PFSK-1 (cell line): Measurements from ENCODE around the gene TCAP.

Experiments used
- FOXP2 ChIP-seq: optimal IDR thresholded peaks from 2 replicates; pipeline ENCODE3; 2011; ENCODE audit warnings: borderline replicate concordance, control low read depth, inconsistent platforms; ENCODE audit not compliant: insufficient read depth; ENCODE audit errors: extremely low read length, extremely low read depth
- POLR2AphosphoS5 ChIP-seq: IDR thresholded peaks from 2 replicates; pipeline ENCODE4 v1.6.1; 2012; ENCODE audit warnings: low read depth, mild to moderate bottlenecking, control low read depth, low read length, moderate library complexity
- REST ChIP-seq, 2 experiments: IDR thresholded peaks; 2 replicates each; pipeline versions ENCODE4 v1.6.1 to v1.8.0; 2011 to 2012; ENCODE audit warnings: low read depth in 2 of 2, low read length in 2 of 2, control low read depth in 1 of 2, inconsistent platforms in 1 of 2, mild to moderate bottlenecking in 1 of 2, moderate library complexity in 1 of 2; ENCODE audit not compliant: insufficient read depth in 1 of 2
- SIN3A ChIP-seq: IDR thresholded peaks from 2 replicates; pipeline ENCODE4 v1.6.1; 2012; ENCODE audit warnings: mild to moderate bottlenecking, low read length, moderate library complexity, borderline replicate concordance; ENCODE audit not compliant: insufficient read depth
- TAF1 ChIP-seq: IDR thresholded peaks from 2 replicates; pipeline ENCODE4 v1.6.1; 2012; ENCODE audit warnings: low read length, control low read depth, borderline replicate concordance; ENCODE audit not compliant: insufficient read depth

TCAP gene

GRCh38 chr17:39629494-39629880 lies 35.7 kb upstream of the TCAP start:
- TF ChIP-seq TAF1 (no peak), SIN3A (no peak), FOXP2 (no peak), REST (IDR thresholded peaks at IDR 0.05; ENCODE audit: insufficient read depth in 1 of 2, low read depth in 2 of 2, low read length in 2 of 2) (no peak), POLR2AphosphoS5 (no peak)

- TF ChIP-seq REST (IDR thresholded peaks at IDR 0.05; ENCODE audit: insufficient read depth in 1 of 2, low read depth in 2 of 2, low read length in 2 of 2) (no peak), SIN3A (no peak)
These were observed 35.3 kb upstream of the TCAP start for GRCh38 chr17:39629898-39630297.

GRCh38 chr17:39631403-39631802 lies 33.7 kb upstream of the TCAP start:
- TF ChIP-seq FOXP2 (no peak), POLR2AphosphoS5 (no peak), REST (IDR thresholded peaks at IDR 0.05; ENCODE audit: insufficient read depth in 1 of 2, low read depth in 2 of 2, low read length in 2 of 2) (no peak), TAF1 (no peak), SIN3A (no peak)

GRCh38 chr17:39632153-39632941 lies 32.8 kb upstream of the TCAP start:
- TF ChIP-seq SIN3A (no peak), TAF1 (no peak), FOXP2 (no peak), POLR2AphosphoS5 (no peak), REST (IDR thresholded peaks at IDR 0.05; ENCODE audit: insufficient read depth in 1 of 2, low read depth in 2 of 2, low read length in 2 of 2) (no peak)

GRCh38 chr17:39633570-39634183 lies 31.5 kb upstream of the TCAP start:
- TF ChIP-seq TAF1 (no peak), SIN3A (no peak), POLR2AphosphoS5 (no peak), FOXP2 (no peak), REST (IDR thresholded peaks at IDR 0.05; ENCODE audit: insufficient read depth in 1 of 2, low read depth in 2 of 2, low read length in 2 of 2) (no peak)
